Inflammatory macrophage (primary cell): ENCODE results near the gene CTNNA2.

Experiments
- DNase-seq, 2 donors: peaks; one replicate each; pipeline ENCODE4 v3.0.0-alpha.2; 2020 to 2022

CTNNA2 gene

GRCh38 chr2:80299661-80300060, 786.8 kb downstream of the CTNNA2 start:
- no peak for DNase-seq

GRCh38 chr2:80300346-80300745, 787.5 kb downstream of the CTNNA2 start:
- DNase-seq: no peak

GRCh38 chr2:80300954-80301353, 788.1 kb downstream of the CTNNA2 start:
- DNase-seq: no peak

GRCh38 chr2:80302001-80302313, 789.1 kb downstream of the CTNNA2 start:
- DNase-seq: no peak

GRCh38 chr2:80302314-80303005, 789.6 kb downstream of the CTNNA2 start:
- DNase-seq: no peak

GRCh38 chr2:80303006-80303908, 790.4 kb downstream of the CTNNA2 start:
- DNase-seq: no peak

- no peak for DNase-seq
Observed at GRCh38 chr2:80303909-80304837, 791.3 kb downstream of the CTNNA2 start, which contains the start of gene LRRTM1. Gene LRRTM1, minus strand, starts transcription at chr2:80304752. Its CDS starts 933 bp downstream, at chr2:80303819.

- no peak for DNase-seq
Observed at GRCh38 chr2:80311304-80311703, 798.5 kb downstream of the CTNNA2 start.

GRCh38 chr2:80312282-80312839, 799.5 kb downstream of the CTNNA2 start:
- no peak for DNase-seq

- DNase-seq: no peak
Observed at GRCh38 chr2:80322311-80322920, 809.6 kb downstream of the CTNNA2 start.

GRCh38 chr2:80322958-80323357, 810.1 kb downstream of the CTNNA2 start:
- no peak for DNase-seq

- DNase-seq: no peak
Observed at GRCh38 chr2:80323610-80324009, 810.8 kb downstream of the CTNNA2 start.

- DNase-seq: no peak
Observed at GRCh38 chr2:80324525-80324924, 811.7 kb downstream of the CTNNA2 start.

GRCh38 chr2:80326214-80326613, 813.4 kb downstream of the CTNNA2 start:
- no peak for DNase-seq

- DNase-seq: no peak
Observed at GRCh38 chr2:80326861-80327260, 814.0 kb downstream of the CTNNA2 start.

- DNase-seq: no peak
Observed at GRCh38 chr2:80328159-80328571, 815.3 kb downstream of the CTNNA2 start.

GRCh38 chr2:80329491-80329890, 816.6 kb downstream of the CTNNA2 start:
- no peak for DNase-seq

- DNase-seq: no peak
Observed at GRCh38 chr2:80330527-80331450, 817.9 kb downstream of the CTNNA2 start.

- DNase-seq: no peak
Observed at GRCh38 chr2:80333886-80334285, 821.0 kb downstream of the CTNNA2 start.

- no peak for DNase-seq
Observed at GRCh38 chr2:80335411-80335810, 822.6 kb downstream of the CTNNA2 start.

- DNase-seq: no peak
Observed at GRCh38 chr2:80338794-80339193, 825.9 kb downstream of the CTNNA2 start.
